ENCODE results near the gene OR10G7. TPM values are rescaled to one million over a fixed set of nuclear protein-coding genes. Genes with fewer than 3 reads are reported as not detected.

OR10G7 gene
- total RNA-seq, 1 donor from 2014 or later: not detected

DNA sequence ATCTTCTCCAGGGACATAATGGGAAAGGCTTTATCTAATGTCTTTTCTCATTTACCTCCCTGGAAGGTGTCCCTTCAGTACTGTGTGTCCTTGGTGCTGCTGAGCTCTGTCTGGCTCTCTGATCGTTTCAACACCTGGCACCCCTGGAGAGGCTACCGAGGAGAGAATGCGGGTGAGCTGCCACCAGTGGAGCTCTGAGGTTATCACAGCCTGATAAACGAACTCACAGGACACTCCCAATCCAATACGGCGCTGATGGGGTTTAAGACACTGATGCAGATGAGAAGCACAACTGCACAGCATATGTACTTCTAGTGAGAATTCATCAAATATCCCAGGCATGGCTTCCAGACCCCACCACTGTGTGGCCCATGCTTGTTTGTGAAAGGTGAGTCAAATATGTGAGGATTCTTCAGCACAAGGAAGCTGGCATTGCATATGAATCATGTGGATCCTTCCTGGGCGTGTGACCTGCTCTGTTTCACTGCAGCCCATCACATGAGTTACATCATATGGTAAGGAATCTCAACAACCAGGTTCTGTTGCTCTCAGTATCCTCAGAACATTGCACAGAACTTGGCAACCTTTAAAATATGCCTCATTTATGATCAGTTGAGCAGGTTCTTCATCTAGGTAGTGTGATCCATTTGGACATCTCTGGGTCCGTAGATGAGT, 39.3 kb upstream of the OR10G7 start:
- Mint-ChIP-seq H3K4me3 (ENCODE audit: unreplicated experiment) (no peak overlapping the region), H3K9me3 (ENCODE audit: unreplicated experiment) (no peaks in the 10 kb centered on the region), H3K27ac (ENCODE audit: unreplicated experiment) (no peak overlapping the region), H3K27me3 (ENCODE audit: unreplicated experiment) (peaks cover 3% of the 10 kb centered on the region), H3K36me3 (ENCODE audit: low read depth, unreplicated experiment) (no peaks in the 10 kb centered on the region), H3K4me1 (ENCODE audit: unreplicated experiment) (peaks cover 8% of the 10 kb centered on the region)
- no peak for DNase-seq (ENCODE audit: low spot score)
- TF ChIP-seq, protein P1, sequence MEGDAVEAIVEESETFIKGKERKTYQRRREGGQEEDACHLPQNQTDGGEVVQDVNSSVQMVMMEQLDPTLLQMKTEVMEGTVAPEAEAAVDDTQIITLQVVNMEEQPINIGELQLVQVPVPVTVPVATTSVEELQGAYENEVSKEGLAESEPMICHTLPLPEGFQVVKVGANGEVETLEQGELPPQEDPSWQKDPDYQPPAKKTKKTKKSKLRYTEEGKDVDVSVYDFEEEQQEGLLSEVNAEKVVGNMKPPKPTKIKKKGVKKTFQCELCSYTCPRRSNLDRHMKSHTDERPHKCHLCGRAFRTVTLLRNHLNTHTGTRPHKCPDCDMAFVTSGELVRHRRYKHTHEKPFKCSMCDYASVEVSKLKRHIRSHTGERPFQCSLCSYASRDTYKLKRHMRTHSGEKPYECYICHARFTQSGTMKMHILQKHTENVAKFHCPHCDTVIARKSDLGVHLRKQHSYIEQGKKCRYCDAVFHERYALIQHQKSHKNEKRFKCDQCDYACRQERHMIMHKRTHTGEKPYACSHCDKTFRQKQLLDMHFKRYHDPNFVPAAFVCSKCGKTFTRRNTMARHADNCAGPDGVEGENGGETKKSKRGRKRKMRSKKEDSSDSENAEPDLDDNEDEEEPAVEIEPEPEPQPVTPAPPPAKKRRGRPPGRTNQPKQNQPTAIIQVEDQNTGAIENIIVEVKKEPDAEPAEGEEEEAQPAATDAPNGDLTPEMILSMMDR (IDR thresholded peaks at IDR 0.05; ENCODE audit: unreplicated experiment): no peak

DNA sequence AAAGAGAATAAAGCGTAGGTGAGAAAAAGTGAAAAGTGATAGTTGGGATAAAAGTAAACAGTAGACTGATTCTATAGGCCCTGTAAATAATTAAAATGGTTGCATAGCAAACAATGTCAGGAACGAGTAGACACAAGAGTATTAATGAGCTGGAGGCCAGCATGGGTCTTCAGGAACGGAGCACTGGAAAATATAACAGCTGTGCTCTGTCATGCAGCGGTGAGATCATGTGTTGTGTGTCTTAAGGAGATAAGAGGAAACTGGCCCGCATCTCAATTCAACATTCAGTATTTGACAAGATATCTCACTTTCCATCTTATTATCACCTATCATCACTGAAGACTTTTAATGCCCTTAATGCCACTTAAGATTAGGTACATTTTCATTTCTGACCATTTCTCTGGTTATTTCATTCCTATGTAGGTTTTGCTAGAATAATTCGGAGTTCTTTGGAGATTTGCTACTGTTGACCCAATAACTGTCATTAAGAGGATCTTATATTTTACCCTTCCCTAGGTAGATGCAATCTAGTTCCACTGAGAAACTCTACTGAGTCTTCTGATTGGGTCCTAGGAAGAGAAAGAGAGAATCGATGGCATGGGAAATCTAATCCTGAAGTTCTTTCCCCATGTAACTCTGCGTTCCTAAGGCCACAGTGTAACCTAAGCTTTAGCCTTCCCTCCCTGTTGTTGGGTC, 38.7 kb upstream of the OR10G7 start:
- Mint-ChIP-seq H3K27me3 (ENCODE audit: unreplicated experiment) (peaks cover 3% of the 10 kb centered on the region), H3K4me1 (ENCODE audit: unreplicated experiment) (peaks cover 8% of the 10 kb centered on the region), H3K27ac (ENCODE audit: unreplicated experiment) (no peak overlapping the region), H3K4me3 (ENCODE audit: unreplicated experiment) (no peak overlapping the region), H3K36me3 (ENCODE audit: low read depth, unreplicated experiment) (no peaks in the 10 kb centered on the region), H3K9me3 (ENCODE audit: unreplicated experiment) (no peaks in the 10 kb centered on the region)
- TF ChIP-seq, protein P1 (IDR thresholded peaks at IDR 0.05; ENCODE audit: unreplicated experiment): no peak
- DNase-seq (ENCODE audit: low spot score): no peak

DNA sequence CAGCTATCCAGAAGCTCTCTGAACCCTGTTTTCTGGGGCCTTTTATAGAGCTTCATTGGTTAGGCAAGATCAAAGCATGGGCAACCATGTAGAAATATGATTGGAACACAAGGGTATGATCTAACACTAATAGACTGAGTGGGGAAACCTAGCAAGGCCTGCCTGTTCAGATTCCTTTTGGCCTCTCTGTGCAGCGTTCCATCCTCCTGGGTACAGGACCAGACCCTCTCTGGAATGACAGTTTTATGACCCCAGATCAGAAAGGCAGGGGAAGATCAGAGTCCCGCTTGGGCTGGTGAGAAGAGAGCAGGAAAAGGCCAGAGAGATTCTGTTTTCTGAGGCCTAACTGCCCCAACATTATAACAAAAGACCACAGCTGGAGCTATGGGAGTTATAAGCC, 37.5 kb upstream of the OR10G7 start:
- Mint-ChIP-seq H3K4me1 (ENCODE audit: unreplicated experiment) (peaks cover 8% of the 10 kb centered on the region), H3K27me3 (ENCODE audit: unreplicated experiment) (peaks cover 3% of the 10 kb centered on the region), H3K9me3 (ENCODE audit: unreplicated experiment) (no peaks in the 10 kb centered on the region), H3K36me3 (ENCODE audit: low read depth, unreplicated experiment) (no peaks in the 10 kb centered on the region), H3K27ac (ENCODE audit: unreplicated experiment) (no peak overlapping the region), H3K4me3 (ENCODE audit: unreplicated experiment) (no peak overlapping the region)
- no peak for DNase-seq (ENCODE audit: low spot score)
- TF ChIP-seq, protein P1 (IDR thresholded peaks at IDR 0.05; ENCODE audit: unreplicated experiment): no peak

DNA sequence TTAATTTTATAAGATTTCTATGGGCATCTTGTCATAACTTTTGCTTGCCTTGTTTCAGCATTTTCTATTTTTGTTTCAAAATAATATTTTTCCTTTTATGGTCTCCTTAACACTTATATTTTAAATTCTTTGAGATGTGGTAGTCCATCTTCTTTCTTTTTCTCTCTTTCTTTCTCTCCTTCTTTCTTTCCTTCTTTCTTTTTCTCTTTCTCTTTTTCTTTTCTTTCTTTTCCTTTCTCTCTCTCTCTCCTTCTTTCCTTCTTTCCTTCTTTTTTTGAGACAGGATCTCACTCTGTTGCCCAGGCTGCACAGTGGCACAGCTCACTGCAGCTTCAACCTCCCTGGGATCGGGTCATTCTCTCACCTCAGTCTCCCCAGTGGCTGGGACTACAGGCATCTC, 36.1 kb upstream of the OR10G7 start:
- TF ChIP-seq, protein P1 (IDR thresholded peaks at IDR 0.05; ENCODE audit: unreplicated experiment): no peak
- Mint-ChIP-seq H3K27ac (ENCODE audit: unreplicated experiment) (no peak overlapping the region), H3K4me3 (ENCODE audit: unreplicated experiment) (no peak overlapping the region), H3K36me3 (ENCODE audit: low read depth, unreplicated experiment) (no peaks in the 10 kb centered on the region), H3K9me3 (ENCODE audit: unreplicated experiment) (no peaks in the 10 kb centered on the region), H3K27me3 (ENCODE audit: unreplicated experiment) (peaks cover 3% of the 10 kb centered on the region), H3K4me1 (ENCODE audit: unreplicated experiment) (peaks cover 8% of the 10 kb centered on the region)
- DNase-seq (ENCODE audit: low spot score): no peak

Data from endothelial cell (in vitro differentiated cells).